Liver (tissue), 3 donors: ENCODE data around the gene DACH1.

Experiments
- ATF3 ChIP-seq: IDR thresholded peaks from 2 replicates; pipeline ENCODE4 v1.6.1; 2016; ENCODE audit warnings: antibody characterized with exemption
- CTCF ChIP-seq: fragments of 150-350 bp; IDR thresholded peaks from 2 replicates; pipeline ENCODE4 v1.5.1; 2017; ENCODE audit warnings: improper control_type of control experiment, low read depth, low read length; ENCODE audit not compliant: missing input control
- FOXA1 ChIP-seq: IDR thresholded peaks from 2 replicates; pipeline ENCODE4 v1.6.1; 2016; ENCODE audit warnings: antibody characterized with exemption
- HNF4G ChIP-seq: IDR thresholded peaks from 2 replicates; pipeline ENCODE4 v1.6.1; 2016; ENCODE audit warnings: antibody characterized with exemption
- JUND ChIP-seq, 2 donors: IDR thresholded peaks; 2 replicates each; pipeline ENCODE4 v1.6.1; 2016; ENCODE audit warnings: antibody characterized with exemption in 2 of 2
- RAD21 ChIP-seq, 2 donors: IDR thresholded peaks; 2 replicates each; pipeline ENCODE4 v1.6.1; 2016; ENCODE audit warnings: antibody characterized with exemption in 2 of 2, mild to moderate bottlenecking in 2 of 2
- REST ChIP-seq: IDR thresholded peaks from 2 replicates; pipeline ENCODE4 v1.6.1; 2016; ENCODE audit warnings: antibody characterized with exemption, mild to moderate bottlenecking
- RXRA ChIP-seq, 2 donors: IDR thresholded peaks; 2 replicates each; pipeline ENCODE4 v1.6.1; 2017 to 2018; ENCODE audit warnings: antibody characterized with exemption in 2 of 2, mild to moderate bottlenecking in 1 of 2
- SP1 ChIP-seq: IDR thresholded peaks from 2 replicates; pipeline ENCODE4 v1.6.1; 2018; ENCODE audit warnings: antibody characterized with exemption, mild to moderate bottlenecking
- TAF1 ChIP-seq: conservative IDR thresholded peaks from 2 replicates; pipeline ENCODE4 v1.6.1; 2016; ENCODE audit warnings: antibody characterized with exemption, mild to moderate bottlenecking
- YY1 ChIP-seq: IDR thresholded peaks from 2 replicates; pipeline ENCODE4 v1.6.1; 2016; ENCODE audit warnings: antibody characterized with exemption, mild to moderate bottlenecking
- ZBTB33 ChIP-seq: IDR thresholded peaks from 2 replicates; pipeline ENCODE4 v1.6.1; 2016; ENCODE audit warnings: antibody characterized with exemption
- donor health status: healthy.
- donor health status: healthy.

GRCh38 chr13:71842003-71842402, 25.0 kb downstream of the DACH1 start:
- no peak for TF ChIP-seq CTCF
- no peak for TF ChIP-seq RXRA (IDR thresholded peaks at IDR 0.05)
- TF ChIP-seq REST = no peak
- no peak for TF ChIP-seq SP1
- TF ChIP-seq ZBTB33 = no peak
- TF ChIP-seq TAF1 = no peak
- TF ChIP-seq YY1 = no peak
- TF ChIP-seq ATF3 = no peak
- no peak for TF ChIP-seq HNF4G
- no peak for TF ChIP-seq JUND (IDR thresholded peaks at IDR 0.05)
- no peak for TF ChIP-seq RAD21 (IDR thresholded peaks at IDR 0.05)
- no peak for TF ChIP-seq FOXA1
